RPMI8226 (cell line): ENCODE data around the gene HTR2A.

Experiments used
- DNase-seq: peaks from one replicate; pipeline ENCODE4 v3.0.0-alpha.2; 2015

Gene HTR2A

GRCh38 chr13:46804391-46804815, 92.5 kb downstream of the HTR2A start:
- no peak for DNase-seq

DNA sequence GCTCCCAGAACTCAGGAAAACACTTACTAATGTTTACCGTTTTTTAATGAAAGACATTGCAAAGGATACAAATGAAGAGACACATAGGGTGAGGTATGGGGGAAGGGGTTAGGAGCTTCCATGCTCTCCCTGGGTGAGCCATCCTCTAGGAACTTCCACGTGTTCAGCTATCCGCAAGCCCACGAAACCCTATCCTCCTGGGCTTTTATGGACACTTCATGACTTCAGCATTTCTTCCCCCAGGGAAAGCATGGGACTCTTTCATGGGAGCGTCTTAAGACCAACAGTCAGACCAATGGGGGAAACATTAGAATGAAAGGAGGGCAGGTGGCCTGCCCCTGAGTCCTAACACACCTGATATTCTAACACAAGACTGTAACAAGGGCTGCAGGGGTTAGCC, 93.3 kb downstream of the HTR2A start:
- no peak for DNase-seq

- no peak for DNase-seq
Measured at GRCh38 chr13:46801858-46802257, 95.0 kb downstream of the HTR2A start.

DNA sequence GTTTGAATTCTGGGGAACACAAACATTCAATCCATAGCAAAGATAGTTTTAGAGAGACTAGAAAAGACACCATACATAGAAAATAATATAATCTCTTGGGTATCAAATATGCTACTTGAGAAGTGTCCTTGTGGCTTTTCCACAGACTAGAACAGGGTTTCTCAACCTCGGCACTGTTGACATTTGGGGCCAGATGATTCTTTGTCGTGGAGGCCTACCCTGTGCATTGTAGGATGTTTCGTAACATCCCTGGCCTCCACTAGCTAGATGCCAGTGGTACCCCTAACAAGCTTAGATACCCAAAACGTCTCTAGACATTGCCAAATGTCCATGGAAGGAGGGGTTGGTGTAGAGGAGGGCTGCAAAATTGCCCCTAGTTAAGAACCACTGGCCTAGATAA, 97.7 kb downstream of the HTR2A start:
- no peak for DNase-seq

- DNase-seq, result no peak
Measured at GRCh38 chr13:46797501-46798237, 99.2 kb downstream of the HTR2A start.

GRCh38 chr13:46796515-46797474, 100.1 kb downstream of the HTR2A start, which contains the start of gene ESD:
Gene ESD (minus strand): TSS chr13:46797161. CDS start chr13:46791413, 5,748 bp downstream.
- peak; percentile 84 for DNase-seq

DNA sequence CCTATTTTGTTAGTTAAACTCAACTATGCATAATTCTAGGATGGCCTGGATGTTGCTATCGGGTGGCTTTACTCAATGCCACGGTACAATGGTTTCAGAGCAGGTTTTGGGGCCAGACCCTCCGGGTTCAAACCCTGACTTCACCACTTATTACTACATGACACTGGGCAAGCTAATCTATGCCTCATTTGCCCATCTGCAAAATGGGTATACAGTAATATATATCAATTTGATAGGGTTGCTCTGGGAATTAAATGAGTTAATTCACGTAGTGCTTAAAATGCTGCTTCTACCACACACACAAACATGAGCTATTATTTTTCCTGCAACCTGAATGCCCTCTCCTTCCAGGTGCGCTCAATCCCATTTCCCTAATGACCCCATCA, 100.7 kb downstream of the HTR2A start:
- DNase-seq, result no peak

DNA sequence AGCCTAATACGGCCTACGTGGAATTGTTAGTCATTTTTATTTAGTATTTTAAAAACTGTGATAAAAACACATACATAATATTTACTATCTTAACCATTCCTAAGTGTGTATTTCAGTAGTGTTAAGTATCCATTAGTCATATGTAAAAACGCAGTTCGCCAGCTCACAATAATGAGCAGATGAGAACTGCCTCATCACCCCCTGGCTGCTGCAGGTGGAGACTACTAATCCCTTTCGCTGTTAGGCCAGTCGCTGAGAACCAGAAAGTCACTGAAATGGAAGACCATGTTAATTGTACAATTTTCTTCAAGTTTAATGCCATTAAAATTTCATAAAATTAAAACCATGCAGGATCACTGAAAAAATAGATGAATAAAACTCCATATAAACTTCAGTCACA, 101.5 kb downstream of the HTR2A start:
- no peak for DNase-seq

GRCh38 chr13:46783504-46783903, 113.3 kb downstream of the HTR2A start:
- no peak for DNase-seq

GRCh38 chr13:46782691-46783090, 114.2 kb downstream of the HTR2A start:
- DNase-seq, result no peak

GRCh38 chr13:46782066-46782465, 114.8 kb downstream of the HTR2A start:
- DNase-seq, result no peak
